ENCODE results near the gene PPM1E. TPM values are rescaled to one million over a fixed set of nuclear protein-coding genes. Genes with fewer than 3 reads are reported as not detected.

Gene PPM1E
- total and polyA plus RNA-seq, 8 donors = 0.09 to 1.3 (median 0.42) TPM

DNA sequence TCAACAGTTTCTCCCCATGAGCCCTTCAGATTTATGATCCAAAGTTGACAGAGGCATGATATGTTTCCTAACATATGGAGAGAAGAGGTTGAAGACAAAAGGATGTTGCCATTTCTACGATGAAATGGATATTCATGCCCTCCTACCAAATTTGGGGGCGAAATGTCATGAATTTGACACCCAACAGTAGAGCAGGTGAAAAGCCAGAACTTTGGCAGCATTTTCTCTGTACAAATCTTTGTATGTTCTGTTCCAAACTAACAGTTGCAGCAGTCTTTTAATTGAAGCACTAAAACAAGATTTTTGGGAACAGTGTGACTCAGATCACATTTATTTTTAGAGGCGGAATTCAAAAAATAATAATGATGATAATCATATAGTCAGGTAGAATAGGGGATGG lies 220.9 kb downstream of the PPM1E start:
- no peak for ATAC-seq
- Histone ChIP-seq H3K9me3 (no peaks in the 10 kb centered on the region), H3K27me3 (no peaks in the 10 kb centered on the region), H3K4me1 (no peaks in the 10 kb centered on the region), H3K27ac (no peak overlapping the region), H3K4me3 (no peak overlapping the region), H3K36me3 (no peaks in the 10 kb centered on the region)
- DNase-seq = no peak
- no peak for FAIRE-seq
- TF ChIP-seq, protein P1, sequence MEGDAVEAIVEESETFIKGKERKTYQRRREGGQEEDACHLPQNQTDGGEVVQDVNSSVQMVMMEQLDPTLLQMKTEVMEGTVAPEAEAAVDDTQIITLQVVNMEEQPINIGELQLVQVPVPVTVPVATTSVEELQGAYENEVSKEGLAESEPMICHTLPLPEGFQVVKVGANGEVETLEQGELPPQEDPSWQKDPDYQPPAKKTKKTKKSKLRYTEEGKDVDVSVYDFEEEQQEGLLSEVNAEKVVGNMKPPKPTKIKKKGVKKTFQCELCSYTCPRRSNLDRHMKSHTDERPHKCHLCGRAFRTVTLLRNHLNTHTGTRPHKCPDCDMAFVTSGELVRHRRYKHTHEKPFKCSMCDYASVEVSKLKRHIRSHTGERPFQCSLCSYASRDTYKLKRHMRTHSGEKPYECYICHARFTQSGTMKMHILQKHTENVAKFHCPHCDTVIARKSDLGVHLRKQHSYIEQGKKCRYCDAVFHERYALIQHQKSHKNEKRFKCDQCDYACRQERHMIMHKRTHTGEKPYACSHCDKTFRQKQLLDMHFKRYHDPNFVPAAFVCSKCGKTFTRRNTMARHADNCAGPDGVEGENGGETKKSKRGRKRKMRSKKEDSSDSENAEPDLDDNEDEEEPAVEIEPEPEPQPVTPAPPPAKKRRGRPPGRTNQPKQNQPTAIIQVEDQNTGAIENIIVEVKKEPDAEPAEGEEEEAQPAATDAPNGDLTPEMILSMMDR (IDR thresholded peaks at IDR 0.05) = no peak
- WGBS, 2 donors = 77 to 88% methylated on average over 3 of the region's 3 CpGs
- intact Hi-C loops (cut with DNase I) = no loop called here

DNA sequence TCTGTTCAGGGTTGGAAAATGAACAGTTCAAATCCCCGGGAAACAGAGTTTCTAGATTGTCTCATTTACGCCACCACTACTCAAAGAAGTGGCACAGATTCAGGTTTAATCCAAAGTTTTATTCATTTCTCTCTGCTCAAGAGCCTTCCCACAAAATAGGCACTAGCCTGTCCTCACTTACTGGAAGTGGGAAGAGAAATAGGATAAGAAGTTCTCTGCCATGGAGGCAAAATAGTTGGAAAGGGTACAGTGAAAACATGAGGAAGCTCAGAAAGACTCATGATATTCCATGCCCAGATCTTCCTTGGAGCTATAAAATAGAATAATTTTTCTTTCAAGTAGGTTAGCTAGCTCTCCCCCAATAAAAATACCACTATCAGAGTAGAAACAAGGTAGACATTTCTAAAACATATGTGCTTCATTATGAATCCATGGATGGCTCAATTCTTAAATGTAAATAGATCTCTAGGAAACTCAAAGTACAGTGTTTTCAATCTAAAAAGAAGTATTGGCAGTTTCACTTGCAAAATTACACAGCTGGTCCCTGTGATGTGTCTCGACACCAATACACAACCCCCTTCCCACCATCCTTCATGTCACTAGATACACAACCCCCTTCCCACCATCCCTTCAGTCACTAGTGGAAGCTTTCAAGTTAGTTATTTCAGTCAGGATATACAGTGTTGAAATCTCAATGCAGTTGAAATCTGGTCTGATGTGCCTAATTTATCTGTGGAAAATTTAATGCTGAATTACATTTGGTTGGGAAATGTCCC lies 225.2 kb downstream of the PPM1E start:
- no peak for ATAC-seq
- Histone ChIP-seq H3K4me1 (no peaks in the 10 kb centered on the region), H3K36me3 (no peaks in the 10 kb centered on the region), H3K27me3 (no peaks in the 10 kb centered on the region), H3K9me3 (no peaks in the 10 kb centered on the region), H3K27ac (no peak overlapping the region), H3K4me3 (no peak overlapping the region)
- intact Hi-C loops (cut with DNase I) = no loop called here
- no peak for DNase-seq
- WGBS, 2 donors = 80 to 91% methylated on average over 3 of the region's 3 CpGs
- FAIRE-seq = no peak
- TF ChIP-seq, protein P1 (IDR thresholded peaks at IDR 0.05) = no peak

DNA sequence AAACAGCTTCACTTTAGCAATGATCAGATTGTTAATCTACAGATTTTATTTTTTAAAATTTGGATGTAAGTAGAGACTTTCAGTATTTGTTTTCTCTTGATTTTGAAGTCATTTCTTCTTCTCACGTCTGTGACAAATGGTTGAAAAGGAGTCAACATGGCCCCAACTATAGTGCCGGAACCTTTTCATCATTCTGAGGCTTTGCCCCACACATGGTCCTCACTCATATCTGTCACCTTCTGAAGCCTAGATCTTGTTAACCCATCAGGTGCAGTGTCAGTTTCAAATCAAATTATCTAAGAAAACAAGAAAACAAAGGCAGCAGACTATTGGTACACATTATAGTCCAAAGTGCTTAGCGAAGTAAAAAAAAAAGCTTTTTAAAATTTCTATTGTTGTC lies 227.0 kb downstream of the PPM1E start:
- Histone ChIP-seq H3K27ac (no peak overlapping the region), H3K4me1 (no peaks in the 10 kb centered on the region), H3K9me3 (no peaks in the 10 kb centered on the region), H3K27me3 (no peaks in the 10 kb centered on the region), H3K4me3 (no peak overlapping the region), H3K36me3 (no peaks in the 10 kb centered on the region)
- TF ChIP-seq, protein P1 (IDR thresholded peaks at IDR 0.05) = no peak
- intact Hi-C loops (cut with DNase I) = no loop called here
- ATAC-seq (no peak), FAIRE-seq (no peak), DNase-seq (no peak)
- WGBS, 2 donors = 80 to 86% methylated on average over 3 of the region's 3 CpGs

DNA sequence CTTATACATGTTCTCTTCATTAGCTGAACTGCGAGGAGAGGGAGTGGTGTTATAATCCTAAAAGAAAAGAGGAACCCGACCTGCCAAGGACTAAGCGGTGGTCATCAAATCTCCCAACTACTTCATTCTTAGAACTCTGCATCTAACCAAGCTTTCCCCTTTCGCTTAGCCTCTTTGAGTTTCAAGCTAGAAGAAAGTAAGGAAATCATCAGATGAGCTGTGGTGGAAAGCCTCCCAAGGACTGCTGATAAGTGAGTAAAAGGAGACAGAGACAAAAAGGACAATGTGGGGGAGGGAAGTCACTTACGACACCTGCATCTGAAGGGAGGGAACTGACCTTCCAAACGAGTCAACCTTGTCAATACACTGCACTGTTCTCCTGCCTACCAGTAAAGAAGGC lies 229.7 kb downstream of the PPM1E start:
- FAIRE-seq = no peak
- no peaks in the 10 kb centered on the region for H3K9me3 ChIP-seq
- H3K27ac ChIP-seq = no peak overlapping the region

DNA sequence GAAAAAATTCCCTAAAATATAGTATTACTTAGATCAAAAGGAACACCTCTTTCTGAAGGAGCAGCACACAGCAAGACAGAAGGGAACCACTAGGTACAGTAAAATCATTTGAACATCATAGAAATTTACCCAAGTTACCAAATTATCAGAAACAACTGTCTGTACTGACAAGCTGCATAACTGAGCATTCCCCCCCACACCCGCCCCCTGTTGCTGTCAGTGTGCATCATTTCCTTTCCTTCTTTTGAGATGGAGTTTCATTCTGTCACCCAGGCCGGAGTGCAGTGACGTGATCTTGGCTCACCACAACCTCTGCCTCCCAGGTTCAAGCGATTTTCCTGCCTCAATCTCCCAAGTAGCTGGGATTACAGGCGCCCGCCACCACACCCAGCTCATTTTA lies 230.3 kb downstream of the PPM1E start:
- FAIRE-seq = no peak

More for the DNA sequence above, 229.7 kb downstream of the PPM1E start:
- no peak for ATAC-seq
- WGBS, 2 donors = 69 to 82% methylated on average over 6 of the region's 6 CpGs
- H3K4me3 ChIP-seq = no peak overlapping the region
- intact Hi-C loops (cut with DNase I) = no loop called here
- no peak for DNase-seq
- H3K27me3 ChIP-seq = no peaks in the 10 kb centered on the region
- H3K36me3 ChIP-seq = no peaks in the 10 kb centered on the region
- TF ChIP-seq, protein P1 (IDR thresholded peaks at IDR 0.05) = no peak
- H3K4me1 ChIP-seq = no peaks in the 10 kb centered on the region

More for the DNA sequence above, 230.3 kb downstream of the PPM1E start:
- no peak for DNase-seq
- Histone ChIP-seq H3K4me1 (no peaks in the 10 kb centered on the region), H3K27me3 (no peaks in the 10 kb centered on the region), H3K27ac (no peak overlapping the region), H3K9me3 (no peaks in the 10 kb centered on the region), H3K4me3 (no peak overlapping the region), H3K36me3 (no peaks in the 10 kb centered on the region)
- TF ChIP-seq, protein P1 (IDR thresholded peaks at IDR 0.05) = no peak
- no peak for ATAC-seq
- intact Hi-C loops (cut with DNase I) = no loop called here
- 94 to 98% methylated on average over 6 of the region's 6 CpGs for WGBS, 2 donors
